ENCODE results near the gene CTNNA2.
A peak's percentile ranks its signal among the peaks of the same experiment; 100 is the strongest.

The CTNNA2 gene

GRCh38 chr2:80073134-80073561 lies 560.3 kb downstream of the CTNNA2 start:
- H2BK12ac ChIP-seq (ENCODE audit: low read length) = no peak overlapping the region
- H3K9me3 ChIP-seq (ENCODE audit: insufficient read depth, low read depth, low read length) = no peaks in the 10 kb centered on the region
- no peak overlapping the region for H3K18ac ChIP-seq (ENCODE audit: low read length)
- no peak overlapping the region for H2AK5ac ChIP-seq (ENCODE audit: low read length)
- no peak overlapping the region for H2BK120ac ChIP-seq (ENCODE audit: insufficient read depth, low read length, poor library complexity)
- no peak overlapping the region for H3K23ac ChIP-seq (ENCODE audit: low read length)
- H2BK5ac ChIP-seq (ENCODE audit: low read depth, low read length, poor library complexity) = no peak overlapping the region
- no peaks in the 10 kb centered on the region for H3K36me3 ChIP-seq (ENCODE audit: control insufficient read depth in 1 of 2, insufficient read depth in 2 of 2, low read length in 2 of 2)
- H3K27ac ChIP-seq (ENCODE audit: low read depth, low read length) = no peak overlapping the region
- no peak overlapping the region for H3K4me3 ChIP-seq (ENCODE audit: low read depth, low read length)
- no peak overlapping the region for H4K12ac ChIP-seq (ENCODE audit: low read depth, low read length)
- DNase-seq = peak; percentile 12 to 78
- no peaks in the 10 kb centered on the region for H3K79me2 ChIP-seq (ENCODE audit: control insufficient read depth, insufficient read depth, low read length, poor library complexity)
- H3K79me1 ChIP-seq (ENCODE audit: low read length) = no peaks in the 10 kb centered on the region
- H2AFZ ChIP-seq (ENCODE audit: insufficient read depth, low read length, poor library complexity) = no peak overlapping the region
- no peak overlapping the region for H3K14ac ChIP-seq (ENCODE audit: low read length)
- no peak overlapping the region for H4K8ac ChIP-seq (ENCODE audit: low read depth, low read length)
- H3K4me1 ChIP-seq (ENCODE audit: control insufficient read depth in 1 of 2, insufficient read depth in 2 of 2, low read length in 2 of 2) = no peaks in the 10 kb centered on the region
- no peak overlapping the region for H4K91ac ChIP-seq (ENCODE audit: low read depth, low read length)
- H3K4me2 ChIP-seq (ENCODE audit: low read length) = no peak overlapping the region
- no peak overlapping the region for H3K9ac ChIP-seq (ENCODE audit: low read length)
- no peak overlapping the region for H3K4ac ChIP-seq (ENCODE audit: low read depth, low read length)
- no CpG with 5 or more reads among the region's 2 CpGs for WGBS (ENCODE audit: extremely low coverage, insufficient coverage, insufficient read length)
- H3K27me3 ChIP-seq (ENCODE audit: insufficient read depth, low read length) = no peaks in the 10 kb centered on the region

DNA sequence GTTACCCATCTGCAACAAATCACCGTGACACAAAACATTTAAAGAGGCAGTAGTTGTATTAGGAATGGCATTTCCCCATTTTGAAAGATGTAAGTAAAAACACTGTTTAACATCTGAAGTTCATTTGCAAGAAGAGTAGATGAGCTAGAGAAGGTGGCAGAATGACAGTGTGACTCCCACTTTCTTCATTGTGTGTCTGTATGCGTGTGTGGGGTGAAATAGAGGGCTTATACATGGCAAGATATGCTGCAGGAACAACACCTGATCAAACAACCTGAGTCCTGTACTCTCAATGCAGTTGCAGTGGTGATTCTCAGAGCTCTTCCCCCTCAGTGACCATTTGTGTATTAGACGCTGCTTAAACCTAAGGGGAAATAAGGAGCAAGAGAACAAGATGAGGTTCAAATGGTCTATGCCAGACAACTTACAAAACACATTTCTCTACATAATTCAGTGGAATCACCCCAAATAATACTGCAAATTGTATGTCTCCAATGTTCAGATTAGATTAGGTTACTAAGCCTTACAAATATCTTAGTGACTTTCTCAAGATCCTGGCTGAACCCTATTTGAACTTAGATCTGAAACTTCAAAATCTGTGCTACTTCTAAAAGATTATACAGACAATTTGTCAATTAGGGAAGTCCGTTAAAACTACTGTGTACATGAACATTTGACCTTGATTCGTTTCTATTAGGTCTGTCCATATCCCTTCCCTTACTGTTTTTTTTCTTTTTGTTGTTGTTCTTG lies 561.6 kb downstream of the CTNNA2 start:
- no peak overlapping the region for H2AFZ ChIP-seq (ENCODE audit: insufficient read depth, low read length, poor library complexity)
- WGBS (ENCODE audit: extremely low coverage, insufficient coverage, insufficient read length) = no CpG with 5 or more reads among the region's 5 CpGs
- H3K4me3 ChIP-seq (ENCODE audit: low read depth, low read length) = no peak overlapping the region
- H2BK5ac ChIP-seq (ENCODE audit: low read depth, low read length, poor library complexity) = no peak overlapping the region
- no peak overlapping the region for H2AK5ac ChIP-seq (ENCODE audit: low read length)
- H4K8ac ChIP-seq (ENCODE audit: low read depth, low read length) = no peak overlapping the region
- no peak overlapping the region for H3K4me2 ChIP-seq (ENCODE audit: low read length)
- H3K79me2 ChIP-seq (ENCODE audit: control insufficient read depth, insufficient read depth, low read length, poor library complexity) = no peaks in the 10 kb centered on the region
- H3K14ac ChIP-seq (ENCODE audit: low read length) = no peak overlapping the region
- H4K91ac ChIP-seq (ENCODE audit: low read depth, low read length) = no peak overlapping the region
- H2BK120ac ChIP-seq (ENCODE audit: insufficient read depth, low read length, poor library complexity) = no peak overlapping the region
- no peak overlapping the region for H3K23ac ChIP-seq (ENCODE audit: low read length)
- H3K9ac ChIP-seq (ENCODE audit: low read length) = no peak overlapping the region
- no peaks in the 10 kb centered on the region for H3K9me3 ChIP-seq (ENCODE audit: insufficient read depth, low read depth, low read length)
- no peaks in the 10 kb centered on the region for H3K79me1 ChIP-seq (ENCODE audit: low read length)
- no peaks in the 10 kb centered on the region for H3K36me3 ChIP-seq (ENCODE audit: control insufficient read depth in 1 of 2, insufficient read depth in 2 of 2, low read length in 2 of 2)
- no peak overlapping the region for H2BK12ac ChIP-seq (ENCODE audit: low read length)
- no peak overlapping the region for H3K4ac ChIP-seq (ENCODE audit: low read depth, low read length)
- H3K27ac ChIP-seq (ENCODE audit: low read depth, low read length) = no peak overlapping the region
- H3K4me1 ChIP-seq (ENCODE audit: control insufficient read depth in 1 of 2, insufficient read depth in 2 of 2, low read length in 2 of 2) = no peaks in the 10 kb centered on the region
- H3K27me3 ChIP-seq (ENCODE audit: insufficient read depth, low read length) = no peaks in the 10 kb centered on the region
- no peak overlapping the region for H3K18ac ChIP-seq (ENCODE audit: low read length)
- no peak overlapping the region for H4K12ac ChIP-seq (ENCODE audit: low read depth, low read length)
- DNase-seq = no peak

GRCh38 chr2:80075719-80076118 lies 562.9 kb downstream of the CTNNA2 start:
- H3K4me2 ChIP-seq (ENCODE audit: low read length) = no peak overlapping the region
- H4K91ac ChIP-seq (ENCODE audit: low read depth, low read length) = no peak overlapping the region
- H3K18ac ChIP-seq (ENCODE audit: low read length) = no peak overlapping the region
- no peaks in the 10 kb centered on the region for H3K4me1 ChIP-seq (ENCODE audit: control insufficient read depth in 1 of 2, insufficient read depth in 2 of 2, low read length in 2 of 2)
- DNase-seq = no peak
- no peak overlapping the region for H3K27ac ChIP-seq (ENCODE audit: low read depth, low read length)
- H2BK5ac ChIP-seq (ENCODE audit: low read depth, low read length, poor library complexity) = no peak overlapping the region
- no peaks in the 10 kb centered on the region for H3K27me3 ChIP-seq (ENCODE audit: insufficient read depth, low read length)
- H2AK5ac ChIP-seq (ENCODE audit: low read length) = no peak overlapping the region
- H3K4ac ChIP-seq (ENCODE audit: low read depth, low read length) = no peak overlapping the region
- no peaks in the 10 kb centered on the region for H3K79me1 ChIP-seq (ENCODE audit: low read length)
- H3K79me2 ChIP-seq (ENCODE audit: control insufficient read depth, insufficient read depth, low read length, poor library complexity) = no peaks in the 10 kb centered on the region
- H2BK12ac ChIP-seq (ENCODE audit: low read length) = no peak overlapping the region
- WGBS (ENCODE audit: extremely low coverage, insufficient coverage, insufficient read length) = no CpG with 5 or more reads among the region's 1 CpG
- no peak overlapping the region for H3K14ac ChIP-seq (ENCODE audit: low read length)
- H3K9me3 ChIP-seq (ENCODE audit: insufficient read depth, low read depth, low read length) = no peaks in the 10 kb centered on the region
- no peak overlapping the region for H3K9ac ChIP-seq (ENCODE audit: low read length)
- H4K12ac ChIP-seq (ENCODE audit: low read depth, low read length) = no peak overlapping the region
- no peak overlapping the region for H4K8ac ChIP-seq (ENCODE audit: low read depth, low read length)
- H3K4me3 ChIP-seq (ENCODE audit: low read depth, low read length) = no peak overlapping the region
- no peaks in the 10 kb centered on the region for H3K36me3 ChIP-seq (ENCODE audit: control insufficient read depth in 1 of 2, insufficient read depth in 2 of 2, low read length in 2 of 2)
- no peak overlapping the region for H3K23ac ChIP-seq (ENCODE audit: low read length)
- H2BK120ac ChIP-seq (ENCODE audit: insufficient read depth, low read length, poor library complexity) = no peak overlapping the region
- no peak overlapping the region for H2AFZ ChIP-seq (ENCODE audit: insufficient read depth, low read length, poor library complexity)

- no peak overlapping the region for H3K4me3 ChIP-seq (ENCODE audit: low read depth, low read length)
- no peak overlapping the region for H2BK12ac ChIP-seq (ENCODE audit: low read length)
- H3K23ac ChIP-seq (ENCODE audit: low read length) = no peak overlapping the region
- H4K8ac ChIP-seq (ENCODE audit: low read depth, low read length) = no peak overlapping the region
- H4K91ac ChIP-seq (ENCODE audit: low read depth, low read length) = no peak overlapping the region
- H3K36me3 ChIP-seq (ENCODE audit: control insufficient read depth in 1 of 2, insufficient read depth in 2 of 2, low read length in 2 of 2) = no peaks in the 10 kb centered on the region
- H4K12ac ChIP-seq (ENCODE audit: low read depth, low read length) = no peak overlapping the region
- no peak overlapping the region for H2AK5ac ChIP-seq (ENCODE audit: low read length)
- H2AFZ ChIP-seq (ENCODE audit: insufficient read depth, low read length, poor library complexity) = no peak overlapping the region
- no peak overlapping the region for H2BK5ac ChIP-seq (ENCODE audit: low read depth, low read length, poor library complexity)
- no peaks in the 10 kb centered on the region for H3K79me2 ChIP-seq (ENCODE audit: control insufficient read depth, insufficient read depth, low read length, poor library complexity)
- no peak overlapping the region for H3K14ac ChIP-seq (ENCODE audit: low read length)
- H3K4me2 ChIP-seq (ENCODE audit: low read length) = no peak overlapping the region
- no peaks in the 10 kb centered on the region for H3K79me1 ChIP-seq (ENCODE audit: low read length)
- no peaks in the 10 kb centered on the region for H3K4me1 ChIP-seq (ENCODE audit: control insufficient read depth in 1 of 2, insufficient read depth in 2 of 2, low read length in 2 of 2)
- no peak overlapping the region for H3K4ac ChIP-seq (ENCODE audit: low read depth, low read length)
- no peak for DNase-seq
- no peak overlapping the region for H3K9ac ChIP-seq (ENCODE audit: low read length)
- H3K27ac ChIP-seq (ENCODE audit: low read depth, low read length) = no peak overlapping the region
- H3K18ac ChIP-seq (ENCODE audit: low read length) = no peak overlapping the region
- H3K27me3 ChIP-seq (ENCODE audit: insufficient read depth, low read length) = no peaks in the 10 kb centered on the region
- no peaks in the 10 kb centered on the region for H3K9me3 ChIP-seq (ENCODE audit: insufficient read depth, low read depth, low read length)
- WGBS (ENCODE audit: extremely low coverage, insufficient coverage, insufficient read length) = no CpG with 5 or more reads among the region's 6 CpGs
- no peak overlapping the region for H2BK120ac ChIP-seq (ENCODE audit: insufficient read depth, low read length, poor library complexity)
Observed at GRCh38 chr2:80078290-80079036, 565.6 kb downstream of the CTNNA2 start.
